IMR-90 (cell line): ENCODE results near the gene NOS3. TPM values are rescaled to one million over a fixed set of nuclear protein-coding genes. Genes with fewer than 3 reads are reported as not detected.

Source experiments
- ATAC-seq: fragments of 200-7000 bp; cut with Tn5 transposase; 2 replicates; pipeline ENCODE4 v1.9.1; 2020; ENCODE audit warnings: low read depth, mild to moderate bottlenecking, moderate library complexity
- BruUV-seq: library from RNA; stranded (reverse); fragments of 400-500 nt; replicated peaks from 2 replicates; lab custom pipeline; 2021; lab: Mats Ljungman, UMichigan
- CTCF ChIA-PET: fragments of 300-600 bp; formaldehyde crosslinking; extraction: SDS; loops from one replicate; lab custom pipeline; 2021; ENCODE audit warnings: antibody characterized with exemption; lab: Yijun Ruan, JAX
- POLR2A ChIA-PET: fragments of 300-600 bp; sonication (Branson Sonifier 250); formaldehyde crosslinking; loops from one replicate; lab custom pipeline; 2022; ENCODE audit warnings: antibody characterized with exemption; ENCODE audit not compliant: unreplicated experiment; lab: Charles Lee
- DNase-seq: peaks from one replicate; pipeline ENCODE4 v3.0.0; 2013
- H2AFZ ChIP-seq: replicated peaks from 2 replicates; pipeline ENCODE3; 2013; ENCODE audit warnings: low read length, mild to moderate bottlenecking; ENCODE audit not compliant: poor library complexity
- H2AK5ac ChIP-seq: 2 replicates; pipeline ENCODE4 v1.6.1; 2013; ENCODE audit warnings: low read depth, low read length, inconsistent platforms
- H2AK9ac ChIP-seq: replicated peaks from 2 replicates; pipeline ENCODE3; 2013; ENCODE audit warnings: mild to moderate bottlenecking, low read depth, low read length, moderate library complexity; ENCODE audit not compliant: poor library complexity
- H2BK120ac ChIP-seq: 2 replicates; pipeline ENCODE4 v1.6.1; 2013; ENCODE audit warnings: low read depth, low read length, inconsistent platforms
- H2BK15ac ChIP-seq: 3 replicates; pipeline ENCODE4 v1.6.1; 2013; ENCODE audit warnings: low read depth, low read length, inconsistent platforms
- H2BK20ac ChIP-seq: 2 replicates; pipeline ENCODE4 v1.6.1; 2013; ENCODE audit warnings: low read depth, mild to moderate bottlenecking, inconsistent platforms, low read length, moderate library complexity
- H2BK5ac ChIP-seq: 2 replicates; pipeline ENCODE4 v1.6.1; 2013; ENCODE audit warnings: mild to moderate bottlenecking, low read depth, low read length, inconsistent platforms; ENCODE audit not compliant: poor library complexity, severe bottlenecking
- H3K14ac ChIP-seq: replicated peaks from 2 replicates; pipeline ENCODE4 v1.6.1; 2013; ENCODE audit warnings: low read depth, low read length, inconsistent platforms
- H3K18ac ChIP-seq: 2 replicates; pipeline ENCODE4 v1.6.1; 2013; ENCODE audit warnings: low read depth, low read length, control low read depth
- H3K23ac ChIP-seq: 2 replicates; pipeline ENCODE4 v1.6.1; 2013; ENCODE audit warnings: low read depth, low read length, inconsistent platforms
- H3K27ac ChIP-seq: 2 replicates; pipeline ENCODE4 v1.5.1; 2013; ENCODE audit warnings: mild to moderate bottlenecking, control low read depth, low read length; ENCODE audit not compliant: insufficient read depth
- H3K27me3 ChIP-seq: 2 replicates; pipeline ENCODE4 v1.6.1; 2013; ENCODE audit warnings: low read length; ENCODE audit not compliant: control insufficient read depth, insufficient read depth
- H3K36me3 ChIP-seq: 2 replicates; pipeline ENCODE4 v1.6.1; 2013; ENCODE audit warnings: low read length, mixed read lengths; ENCODE audit not compliant: control insufficient read depth, insufficient read depth
- H3K4ac ChIP-seq: 2 replicates; pipeline ENCODE4 v1.6.1; 2013; ENCODE audit warnings: low read depth, low read length, inconsistent platforms
- H3K4me1 ChIP-seq: 2 replicates; pipeline ENCODE4 v1.6.1; 2013; ENCODE audit warnings: low read length, mixed read lengths; ENCODE audit not compliant: control insufficient read depth, insufficient read depth
- H3K4me2 ChIP-seq: 2 replicates; pipeline ENCODE4 v1.6.1; 2013; ENCODE audit warnings: low read depth, mild to moderate bottlenecking, control low read depth, low read length, moderate library complexity
- H3K4me3 ChIP-seq: 2 replicates; pipeline ENCODE4 v1.5.1; 2013; ENCODE audit warnings: low read depth, mild to moderate bottlenecking, control low read depth, low read length, moderate library complexity; ENCODE audit not compliant: insufficient read depth
- H3K56ac ChIP-seq: 2 replicates; pipeline ENCODE4 v1.6.1; 2013; ENCODE audit warnings: low read length, inconsistent platforms; ENCODE audit not compliant: insufficient read depth; ENCODE audit errors: extremely low read depth
- H3K79me1 ChIP-seq, 2 experiments: 2 replicates each; pipeline ENCODE4 v1.6.1; 2013; ENCODE audit warnings: low read length in 2 of 2, inconsistent platforms in 1 of 2, low read depth in 1 of 2
- H3K9ac ChIP-seq: 2 replicates; pipeline ENCODE4 v1.6.1; 2013; ENCODE audit warnings: low read depth, low read length, control low read depth
- H3K9me1 ChIP-seq: 2 replicates; pipeline ENCODE4 v1.6.1; 2013; ENCODE audit warnings: low read length, inconsistent platforms; ENCODE audit not compliant: insufficient read depth
- H3K9me3 ChIP-seq: 2 replicates; pipeline ENCODE4 v1.6.1; 2013; ENCODE audit warnings: low read length; ENCODE audit not compliant: control insufficient read depth, insufficient read depth
- H4K20me1 ChIP-seq: 2 replicates; pipeline ENCODE4 v1.6.1; 2013; ENCODE audit warnings: low read length, inconsistent platforms; ENCODE audit not compliant: insufficient read depth
- H4K5ac ChIP-seq: 2 replicates; pipeline ENCODE4 v1.6.1; 2013; ENCODE audit warnings: mild to moderate bottlenecking, low read depth, low read length, control low read depth
- H4K8ac ChIP-seq, 2 experiments: 2 replicates each; pipeline ENCODE4 v1.6.1; 2013; ENCODE audit warnings: low read depth in 2 of 2, low read length in 2 of 2, control low read depth in 1 of 2, inconsistent platforms in 1 of 2
- H4K91ac ChIP-seq: 2 replicates; pipeline ENCODE4 v1.6.1; 2013; ENCODE audit warnings: low read depth, low read length, inconsistent platforms; ENCODE audit not compliant: insufficient read depth
- BHLHE40 ChIP-seq: fragments of 150-350 bp; IDR thresholded peaks from 2 replicates; pipeline ENCODE4 v1.6.1; 2016; ENCODE audit warnings: mild to moderate bottlenecking, low read depth, low read length
- CEBPB ChIP-seq: IDR thresholded peaks from 2 replicates; pipeline ENCODE4 v1.6.1; 2012; ENCODE audit warnings: low read depth, low read length, improper control_type of control experiment
- CTCF ChIP-seq: conservative IDR thresholded peaks from 2 replicates; pipeline ENCODE4 v1.5.1; 2012; ENCODE audit warnings: mild to moderate bottlenecking, low read depth, low read length, improper control_type of control experiment
- FOS ChIP-seq: fragments of 150-350 bp; IDR thresholded peaks from 2 replicates; pipeline ENCODE4 v1.6.1; 2016; ENCODE audit warnings: low read depth, low read length
- MAFK ChIP-seq: IDR thresholded peaks from 2 replicates; pipeline ENCODE4 v1.6.1; 2012; ENCODE audit warnings: low read depth, low read length, improper control_type of control experiment
- MAZ ChIP-seq: IDR thresholded peaks from 2 replicates; pipeline ENCODE4 v1.6.1; 2012; ENCODE audit warnings: low read depth, mild to moderate bottlenecking, low read length, improper control_type of control experiment, moderate library complexity, borderline replicate concordance
- MXI1 ChIP-seq: IDR thresholded peaks from 2 replicates; pipeline ENCODE4 v1.6.1; 2012; ENCODE audit warnings: low read depth, mild to moderate bottlenecking, low read length, moderate library complexity, borderline replicate concordance
- POLR2A ChIP-seq: IDR thresholded peaks from 2 replicates; pipeline ENCODE4 v1.6.1; 2012; ENCODE audit warnings: mild to moderate bottlenecking, low read depth, low read length
- RAD21 ChIP-seq: IDR thresholded peaks from 2 replicates; pipeline ENCODE4 v1.6.1; 2012; ENCODE audit warnings: low read length, improper control_type of control experiment
- RCOR1 ChIP-seq: IDR thresholded peaks from 2 replicates; pipeline ENCODE4 v1.6.1; 2012; ENCODE audit warnings: mild to moderate bottlenecking, low read length, improper control_type of control experiment; ENCODE audit not compliant: insufficient replicate concordance
- RFX5 ChIP-seq: IDR thresholded peaks from 2 replicates; pipeline ENCODE4 v1.8.0; 2012; ENCODE audit warnings: low read depth, mild to moderate bottlenecking, low read length, moderate library complexity
- SMC3 ChIP-seq: fragments of 150-350 bp; IDR thresholded peaks from 2 replicates; pipeline ENCODE4 v1.6.1; 2016; ENCODE audit warnings: low read depth, mild to moderate bottlenecking, antibody characterized with exemption, low read length, moderate library complexity
- USF2 ChIP-seq: fragments of 150-350 bp; IDR thresholded peaks from 2 replicates; pipeline ENCODE4 v1.6.1; 2017; ENCODE audit warnings: mild to moderate bottlenecking, antibody characterized with exemption, low read length, low read depth
- WGBS, 2 experiments: methylation state at CpG; one replicate each; pipeline versions ENCODE4 v1.1.5 to v1.1.7; 2013; ENCODE audit warnings: missing lambda C conversion rate in 2 of 2; ENCODE audit not compliant: insufficient read length in 1 of 2; ENCODE audit errors: extremely low coverage in 2 of 2; 5-methylcytosine and 5-hydroxymethylcytosine counted together
- dilution Hi-C: fragments of 300-500 bp; cut with HindIII; formaldehyde crosslinking; loops from one replicate; pipeline ENCODE4 v1.14.3; 2018; ENCODE audit warnings: low sequenced_read_pairs; ENCODE audit not compliant: unreplicated experiment
- in situ Hi-C: fragments of 300-500 bp; cut with MboI; formaldehyde crosslinking; loops from 3 replicates; pipeline ENCODE4 v1.14.3; 2019; ENCODE audit warnings: low sequenced_read_pairs, inconsistent platforms, mixed read lengths
- intact Hi-C: fragments of 100-400 bp; cut with micrococcal nuclease; formaldehyde crosslinking; loops from 2 replicates; pipeline ENCODE4 v1.10.0; 2022
- polyA plus RNA-seq, 3 experiments: library from polyadenylated mRNA; depleted of rRNA; stranded (reverse); fragments of >200 nt; gene quantifications; 2 replicates each; pipeline ENCODE4 v1.2.3, GENCODE V29; 2012; ENCODE audit warnings: low replicate concordance in 1 of 3
- total RNA-seq: library from RNA; depleted of rRNA; stranded (reverse); fragments of >200 nt; gene quantifications from 2 replicates; pipeline ENCODE4 v1.2.3, GENCODE V29; 2012

NOS3 gene
- total and polyA plus RNA-seq, 2 of the 4 experiments (the other 2 are of a cell fraction): 0.72 to 2.0 TPM

GRCh38 chr7:151045262-151045661 lies 54.4 kb downstream of the NOS3 start:
- H3K4me3 ChIP-seq: no peak overlapping the region
- no peak overlapping the region for H2BK15ac ChIP-seq
- dilution Hi-C loops: no loop called here
- H4K8ac ChIP-seq: no peak overlapping the region
- H3K79me1 ChIP-seq: no peaks in the 10 kb centered on the region
- H3K36me3 ChIP-seq: peaks cover 12% of the 10 kb centered on the region; the same call in 1 of the 2 replicates
- no peak overlapping the region for H3K4me2 ChIP-seq
- H2BK5ac ChIP-seq: no peak overlapping the region
- no peak overlapping the region for H3K56ac ChIP-seq
- peaks cover 11% of the 10 kb centered on the region; the same call in 1 of the 2 replicates for H3K4me1 ChIP-seq
- H3K23ac ChIP-seq: no peak overlapping the region
- BruUV-seq: no TSS peak
- no peak overlapping the region for H4K5ac ChIP-seq
- WGBS, 2 experiments: no CpG with 5 or more reads among the region's 11 CpGs
- H3K9ac ChIP-seq: no peak overlapping the region
- in situ Hi-C loops: no loop called here
- no peaks in the 10 kb centered on the region; the same call in 1 of the 2 replicates for H3K27me3 ChIP-seq
- no peak overlapping the region for H2BK120ac ChIP-seq
- intact Hi-C loops: no loop called here
- no peak overlapping the region for H2AK5ac ChIP-seq
- H4K20me1 ChIP-seq: peaks cover 16% of the 10 kb centered on the region
- no peak overlapping the region for H2BK20ac ChIP-seq
- no peak for DNase-seq
- no peak overlapping the region for H3K4ac ChIP-seq
- H4K91ac ChIP-seq: no peak overlapping the region
- no peak overlapping the region for H3K14ac ChIP-seq
- H2AFZ ChIP-seq: no peak overlapping the region
- H3K9me1 ChIP-seq: peaks cover 6% of the 10 kb centered on the region; the same call in 1 of the 2 replicates
- H3K27ac ChIP-seq: no peak overlapping the region
- ChIA-PET POLR2A (no interaction called here), CTCF (no interaction called here)
- ATAC-seq: no peak
- H3K9me3 ChIP-seq: no peaks in the 10 kb centered on the region
- H3K18ac ChIP-seq: no peak overlapping the region
- no peak overlapping the region for H2AK9ac ChIP-seq
- no peak for TF ChIP-seq SMC3
- no peak for TF ChIP-seq RFX5
- no peak for TF ChIP-seq FOS
- TF ChIP-seq MAFK: no peak
- TF ChIP-seq MAZ: no peak
- TF ChIP-seq RAD21: no peak
- no peak for TF ChIP-seq CEBPB
- TF ChIP-seq USF2: no peak
- no peak for TF ChIP-seq RCOR1
- TF ChIP-seq BHLHE40: no peak
- TF ChIP-seq POLR2A: no peak
- TF ChIP-seq MXI1: no peak
- TF ChIP-seq CTCF: no peak
